ENCODE data around the gene MAN1B1. TPM values are rescaled to one million over a fixed set of nuclear protein-coding genes. Genes with fewer than 3 reads are reported as not detected.

The MAN1B1 gene
- total RNA-seq, result 100 to 1,000 TPM in 1 of 2 donors, 10 to 100 TPM in 1; 67.4 to 107 TPM

GRCh38 chr9:137086531-137087408 lies at the start of gene MAN1B1:
MAN1B1 (plus strand) TSS chr9:137086985; CDS start chr9:137087000, 15 bp downstream.
- intact Hi-C loops (cut with DNase I), result no loop called here

DNA sequence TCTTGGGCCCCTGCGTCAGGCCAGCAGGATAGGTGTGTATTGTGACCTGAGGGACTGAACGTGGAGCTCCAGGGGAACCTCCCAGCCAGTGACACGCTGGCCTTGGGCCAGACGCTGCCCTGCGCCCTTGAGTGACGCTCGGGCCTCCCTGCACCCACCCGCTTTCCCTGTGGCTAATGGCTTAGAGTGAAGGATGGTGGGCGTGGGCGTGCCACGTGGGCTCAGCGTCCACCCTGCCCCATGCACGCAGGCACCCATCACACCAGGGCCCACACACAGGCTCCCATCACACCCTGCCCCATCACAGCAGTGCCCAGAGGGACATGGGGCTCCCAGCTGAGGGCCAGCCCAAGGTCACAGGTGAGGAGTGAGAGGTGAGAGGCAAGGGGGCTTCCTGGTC lies 49.8 kb upstream of the MAN1B1 start:
- Histone ChIP-seq H3K9me3 (no peaks in the 10 kb centered on the region), H3K27ac (no peak overlapping the region), H3K27me3 (replicated peaks; ENCODE audit: insufficient read depth) (no peaks in the 10 kb centered on the region), H3K36me3 (peaks cover 5 to 8% of the 10 kb centered on the region in 2 donors), H3K4me3 (no peak overlapping the region), H3K4me1 (replicated peaks) (peaks cover 8% of the 10 kb centered on the region)
- intact Hi-C loops (cut with DNase I), result loop anchor here (5.0 kb wide), 2 partner anchors 195 to 250 kb away; partner anchors contain the start of gene AJM1
- TF ChIP-seq POLR2AphosphoS5 (IDR thresholded peaks at IDR 0.05), result no peak
- TF ChIP-seq POLR2A (IDR thresholded peaks at IDR 0.05), result no peak
- TF ChIP-seq CTCF (IDR thresholded peaks at IDR 0.05), result no peak
- no peak for DNase-seq (ENCODE audit: low spot score)
- 74% methylated on average over 12 of the region's 13 CpGs for WGBS

More at GRCh38 chr9:137086531-137087408, at the start of gene MAN1B1:
- peaks cover 8% of the 10 kb centered on the region for H3K4me1 ChIP-seq (replicated peaks)
- H3K9me3 ChIP-seq, result no peaks in the 10 kb centered on the region
- WGBS, result under 1% methylated on average over 66 of the region's 101 CpGs
- no peaks in the 10 kb centered on the region for H3K27me3 ChIP-seq (replicated peaks; ENCODE audit: insufficient read depth)
- TF ChIP-seq POLR2A (IDR thresholded peaks at IDR 0.05) (peak; percentile 63), CTCF (IDR thresholded peaks at IDR 0.05) (peak in 2 of 4 experiments; percentile 25 to 29), POLR2AphosphoS5 (IDR thresholded peaks at IDR 0.05) (peak; percentile 100)
- peak within 1 kb of the TSS; percentile 81 to 89 for H3K4me3 ChIP-seq
- no peaks in the 10 kb centered on the region for H3K36me3 ChIP-seq
- peak within 1 kb of the TSS; percentile 91 to 92 for H3K27ac ChIP-seq
- peak; percentile 99 for DNase-seq (ENCODE audit: low spot score)

GRCh38 chr9:137037483-137037882 lies 49.3 kb upstream of the MAN1B1 start:
- no peak overlapping the region for H3K27ac ChIP-seq
- WGBS, result 88% methylated on average over 10 of the region's 10 CpGs
- H3K4me3 ChIP-seq, result no peak overlapping the region
- TF ChIP-seq POLR2A (IDR thresholded peaks at IDR 0.05), result no peak
- no peak for TF ChIP-seq CTCF (IDR thresholded peaks at IDR 0.05)
- TF ChIP-seq POLR2AphosphoS5 (IDR thresholded peaks at IDR 0.05), result no peak
- no peak for DNase-seq (ENCODE audit: low spot score)
- H3K9me3 ChIP-seq, result no peaks in the 10 kb centered on the region
- no peaks in the 10 kb centered on the region for H3K27me3 ChIP-seq (replicated peaks; ENCODE audit: insufficient read depth)
- intact Hi-C loops (cut with DNase I), result loop anchor here (5.0 kb wide), 2 partner anchors 195 to 250 kb away; partner anchors contain the start of gene AJM1
- peaks cover 8% of the 10 kb centered on the region for H3K4me1 ChIP-seq (replicated peaks)
- H3K36me3 ChIP-seq, result peaks cover 5 to 8% of the 10 kb centered on the region in 2 donors

GRCh38 chr9:137038916-137039315 lies 47.9 kb upstream of the MAN1B1 start:
- 86% methylated on average over 9 of the region's 9 CpGs for WGBS
- peaks cover 5 to 8% of the 10 kb centered on the region in 2 donors for H3K36me3 ChIP-seq

More at GRCh38 chr9:137038916-137039315, 47.9 kb upstream of the MAN1B1 start:
- Histone ChIP-seq H3K27ac (no peak overlapping the region), H3K27me3 (replicated peaks; ENCODE audit: insufficient read depth) (no peaks in the 10 kb centered on the region), H3K9me3 (no peaks in the 10 kb centered on the region), H3K4me1 (replicated peaks) (peaks cover 15% of the 10 kb centered on the region), H3K4me3 (no peak overlapping the region)
- TF ChIP-seq CTCF (IDR thresholded peaks at IDR 0.05) (no peak), POLR2A (IDR thresholded peaks at IDR 0.05) (no peak), POLR2AphosphoS5 (IDR thresholded peaks at IDR 0.05) (no peak)
- intact Hi-C loops (cut with DNase I), result loop anchor here (5.0 kb wide), 2 partner anchors 197 to 252 kb away; partner anchors contain the start of gene AJM1
- no peak for DNase-seq (ENCODE audit: low spot score)

Data from prostate gland (tissue), 2 donors.